Kidney epithelial cell (primary cell): Measurements from ENCODE around the gene COA8. TPM values are rescaled to one million over a fixed set of nuclear protein-coding genes. Genes with fewer than 3 reads are reported as not detected.

ENCODE experiments used
- DNase-seq: peaks from one replicate; pipeline ENCODE4 v3.0.0-alpha.2; 2010; ENCODE audit warnings: low read depth
- H3K27me3 ChIP-seq: 2 replicates; pipeline ENCODE4 v1.6.0; 2011; ENCODE audit warnings: low read length; ENCODE audit not compliant: control insufficient read depth, insufficient read depth
- H3K36me3 ChIP-seq: 2 replicates; pipeline ENCODE4 v1.5.1; 2011; ENCODE audit warnings: low read length; ENCODE audit not compliant: control insufficient read depth, insufficient read depth
- H3K4me3 ChIP-seq: 2 replicates; pipeline ENCODE4 v1.5.1; 2011; ENCODE audit warnings: low read depth, mild to moderate bottlenecking, control low read depth, low read length
- total RNA-seq: library from RNA; depleted of rRNA; stranded (reverse); fragments of >200 nt; gene quantifications from 2 replicates; pipeline ENCODE4 v1.2.3, GENCODE V29; 2015
- TF ChIP-seq, protein P1 (sequence below): IDR thresholded peaks from 2 replicates; pipeline ENCODE4 v1.5.1; 2011; ENCODE audit warnings: mild to moderate bottlenecking, moderate library complexity, low read length, control low read depth, inconsistent platforms; ENCODE audit not compliant: insufficient read depth, poor library complexity, severe bottlenecking

The COA8 gene
- total RNA-seq, 1 donor from 2014 or later: 83.8 TPM

DNA sequence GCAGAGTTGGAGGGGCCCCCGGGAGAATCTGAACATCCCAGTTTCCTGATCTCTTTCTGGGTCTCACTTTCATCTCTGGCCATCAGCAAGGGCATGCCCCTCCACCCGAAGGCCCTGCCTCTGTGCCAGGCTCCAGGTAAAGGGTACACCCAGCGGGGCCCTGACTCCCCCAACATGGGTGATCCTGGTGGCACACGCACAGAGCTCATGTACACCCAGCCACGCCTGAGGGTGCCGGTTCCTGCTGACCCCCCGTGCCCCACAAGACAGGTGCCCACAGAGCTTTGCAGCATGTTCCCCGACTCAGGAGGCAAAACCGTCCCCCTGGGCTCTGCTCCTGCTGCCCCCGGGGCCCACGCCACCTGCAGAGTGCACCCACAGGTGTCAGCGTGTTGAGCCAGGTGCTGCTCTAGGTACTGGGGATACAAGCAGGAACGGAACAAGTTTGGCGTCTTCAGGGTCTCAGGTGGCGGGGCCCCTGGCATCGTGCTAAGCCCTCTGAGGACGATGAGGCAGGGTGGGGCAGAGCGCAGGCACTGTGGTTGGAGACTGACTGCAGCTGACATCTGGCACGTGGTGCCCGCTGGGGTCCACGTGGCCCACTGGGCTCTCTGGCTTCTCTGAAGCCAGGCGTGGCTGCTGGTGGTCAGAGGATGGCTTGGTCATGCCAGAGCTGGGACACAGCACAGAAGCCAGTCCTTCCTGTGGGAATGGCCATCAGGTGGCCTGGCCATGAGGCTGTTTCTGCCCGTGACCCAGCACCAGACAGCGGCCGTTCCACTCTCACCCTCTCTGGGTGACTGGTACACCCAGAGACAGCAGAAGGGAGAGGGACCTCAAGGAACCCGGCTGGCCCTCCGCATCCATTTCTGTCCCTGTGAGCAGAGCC is 14.1 kb upstream of the COA8 start:
- H3K36me3 ChIP-seq: no peaks in the 10 kb centered on the region
- no peak for DNase-seq
- no peaks in the 10 kb centered on the region for H3K27me3 ChIP-seq
- no peak overlapping the region for H3K4me3 ChIP-seq
- TF ChIP-seq, protein P1, sequence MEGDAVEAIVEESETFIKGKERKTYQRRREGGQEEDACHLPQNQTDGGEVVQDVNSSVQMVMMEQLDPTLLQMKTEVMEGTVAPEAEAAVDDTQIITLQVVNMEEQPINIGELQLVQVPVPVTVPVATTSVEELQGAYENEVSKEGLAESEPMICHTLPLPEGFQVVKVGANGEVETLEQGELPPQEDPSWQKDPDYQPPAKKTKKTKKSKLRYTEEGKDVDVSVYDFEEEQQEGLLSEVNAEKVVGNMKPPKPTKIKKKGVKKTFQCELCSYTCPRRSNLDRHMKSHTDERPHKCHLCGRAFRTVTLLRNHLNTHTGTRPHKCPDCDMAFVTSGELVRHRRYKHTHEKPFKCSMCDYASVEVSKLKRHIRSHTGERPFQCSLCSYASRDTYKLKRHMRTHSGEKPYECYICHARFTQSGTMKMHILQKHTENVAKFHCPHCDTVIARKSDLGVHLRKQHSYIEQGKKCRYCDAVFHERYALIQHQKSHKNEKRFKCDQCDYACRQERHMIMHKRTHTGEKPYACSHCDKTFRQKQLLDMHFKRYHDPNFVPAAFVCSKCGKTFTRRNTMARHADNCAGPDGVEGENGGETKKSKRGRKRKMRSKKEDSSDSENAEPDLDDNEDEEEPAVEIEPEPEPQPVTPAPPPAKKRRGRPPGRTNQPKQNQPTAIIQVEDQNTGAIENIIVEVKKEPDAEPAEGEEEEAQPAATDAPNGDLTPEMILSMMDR: no peak

DNA sequence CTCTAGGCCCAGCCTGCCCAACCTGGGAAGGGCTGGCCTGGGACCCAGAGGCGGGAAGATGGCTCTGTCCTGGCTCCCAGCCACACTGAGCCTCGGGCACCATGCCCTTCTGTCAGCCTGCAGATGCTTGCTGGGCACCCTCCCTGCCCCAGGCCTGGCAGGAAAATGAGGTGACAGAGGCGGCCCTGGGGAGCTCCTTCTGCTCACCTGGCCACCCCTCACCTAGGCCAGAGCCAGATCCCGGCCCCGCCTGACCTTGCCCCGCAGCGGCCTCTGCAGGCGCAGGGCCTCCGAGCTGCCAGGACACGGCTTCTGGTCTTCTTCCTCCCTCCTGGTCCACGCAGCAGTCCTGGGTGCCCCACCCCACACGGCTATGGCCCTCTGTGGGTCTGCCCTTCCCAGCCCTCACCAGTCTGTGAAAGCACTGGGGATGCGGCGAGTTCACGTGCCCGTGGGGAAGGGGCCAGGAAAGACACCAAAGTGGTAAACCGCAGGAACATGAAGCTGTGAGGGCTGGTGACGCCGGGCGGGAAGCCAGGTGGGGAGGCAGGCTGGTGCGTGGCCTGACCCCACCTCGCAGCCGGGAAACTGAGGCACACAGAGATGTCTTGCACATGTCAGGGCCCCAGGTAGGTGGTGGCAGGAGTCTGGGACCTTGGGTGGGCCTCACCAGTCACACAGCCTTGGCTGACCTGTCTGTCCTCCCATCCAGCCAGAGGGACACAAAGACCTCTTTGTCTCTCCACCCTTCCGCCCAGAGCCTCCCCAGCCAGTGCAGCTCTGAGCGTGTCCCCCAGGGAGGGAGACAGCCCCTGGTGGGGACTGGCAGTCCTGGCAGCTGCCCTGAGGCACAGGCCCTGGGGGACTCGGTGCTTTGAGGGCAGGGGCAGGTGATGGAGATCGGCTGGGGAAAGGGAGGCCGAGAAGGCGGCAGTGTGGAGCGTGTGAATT is 13.1 kb upstream of the COA8 start:
- Histone ChIP-seq H3K36me3 (no peaks in the 10 kb centered on the region), H3K4me3 (no peak overlapping the region), H3K27me3 (no peaks in the 10 kb centered on the region)
- TF ChIP-seq, protein P1: no peak
- no peak for DNase-seq

DNA sequence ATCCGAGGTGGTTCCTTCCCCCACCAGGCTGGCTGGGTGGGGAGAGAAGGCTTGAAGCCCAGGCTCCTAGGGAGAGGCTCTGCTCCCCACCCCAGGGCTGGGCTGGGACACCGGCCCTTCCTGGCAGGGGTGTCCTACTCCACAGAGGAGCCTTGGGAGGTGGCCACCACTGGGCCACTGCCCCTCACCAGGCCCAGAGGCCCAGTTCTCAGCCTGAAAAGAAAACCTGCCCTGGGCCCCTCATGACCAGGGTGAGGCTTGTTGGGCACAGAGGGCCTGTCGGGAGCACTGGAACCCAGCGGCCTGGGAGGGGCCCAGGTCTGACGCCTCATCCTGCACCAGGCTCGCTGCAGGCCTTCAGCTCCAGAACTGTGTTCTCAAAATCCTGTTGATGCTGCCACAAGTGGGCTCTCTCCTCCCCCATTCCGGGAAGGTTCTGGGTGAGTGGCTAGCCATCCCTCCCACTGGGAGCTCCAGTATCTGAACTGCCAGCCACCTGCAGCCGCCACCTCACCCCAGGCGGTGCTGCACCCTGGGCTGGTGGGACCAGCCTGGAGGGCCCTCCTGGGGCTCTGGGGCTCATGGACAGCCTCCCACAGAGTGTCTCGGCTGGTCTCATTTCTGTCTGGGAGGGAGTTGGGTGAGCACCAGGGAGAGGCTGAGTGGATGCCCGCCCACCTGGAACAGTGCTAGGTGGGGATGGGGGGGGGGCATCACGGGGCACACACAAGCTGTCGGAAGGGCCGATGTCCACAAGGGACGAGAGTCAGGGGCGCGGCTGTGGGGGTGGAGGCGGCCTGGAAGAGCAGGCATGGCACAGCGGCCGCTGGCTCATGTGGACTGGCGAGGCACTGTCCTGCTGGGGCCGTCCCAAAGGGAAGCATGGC is 12.1 kb upstream of the COA8 start:
- Histone ChIP-seq H3K4me3 (no peak overlapping the region), H3K36me3 (no peaks in the 10 kb centered on the region), H3K27me3 (no peaks in the 10 kb centered on the region)
- DNase-seq: peak; percentile 74
- TF ChIP-seq, protein P1: peak; percentile 30

DNA sequence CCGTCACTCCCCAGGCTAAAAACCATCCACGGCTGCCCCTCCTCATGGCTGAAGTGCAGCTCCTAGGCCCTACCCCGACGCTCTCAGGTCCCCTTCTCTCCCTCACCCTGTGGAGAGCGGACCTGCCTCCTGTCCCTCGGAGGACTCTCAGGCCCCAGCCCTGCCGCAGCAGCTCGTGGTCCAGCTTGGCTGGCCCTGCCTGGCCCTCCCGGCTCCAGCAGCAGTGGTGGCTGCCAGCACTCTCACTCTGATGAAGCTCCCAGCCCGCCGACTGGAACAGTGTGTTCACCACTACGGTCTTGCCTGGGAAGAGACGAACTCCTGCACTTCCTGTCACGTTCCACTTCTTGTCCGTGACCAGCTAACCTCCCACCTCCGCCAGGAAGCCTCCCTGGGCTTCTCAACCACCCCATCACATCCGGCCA is 11.4 kb upstream of the COA8 start:
- no peak for DNase-seq
- no peak overlapping the region for H3K4me3 ChIP-seq
- no peaks in the 10 kb centered on the region for H3K36me3 ChIP-seq
- TF ChIP-seq, protein P1: no peak
- H3K27me3 ChIP-seq: no peaks in the 10 kb centered on the region
